ENCODE results near the gene AOPEP.

Gene AOPEP

GRCh38 chr9:95031711-95032461 lies 305.4 kb downstream of the AOPEP start:
- WGBS (ENCODE audit: insufficient coverage), result 30% methylated on average over 4 of the region's 5 CpGs
- Histone ChIP-seq H3K4me3 (ENCODE audit: control insufficient read depth in 1 of 7, extremely low read depth in 1 of 7, insufficient read depth in 4 of 7, low read depth in 2 of 7, low read length in 6 of 7) (peak overlapping the region in 1 of 7 experiments; percentile 25), H3K27ac (ENCODE audit: insufficient read depth in 1 of 2, low read depth in 1 of 2, low read length in 2 of 2, poor library complexity in 1 of 2, severe bottlenecking in 2 of 2) (no peak overlapping the region), H3K4me1 (ENCODE audit: control extremely low read depth in 1 of 4, control insufficient read depth in 4 of 4, insufficient read depth in 4 of 4, low read length in 3 of 4) (peaks cover 0 to 38% (median 15%) of the 10 kb centered on the region in 4 experiments), H3K36me3 (ENCODE audit: control insufficient read depth in 4 of 4, insufficient read depth in 4 of 4, low read length in 3 of 4) (peaks cover 0 to 2% (median 0%) of the 10 kb centered on the region in 4 experiments), H3K27me3 (replicated peaks in 2 of 5; ENCODE audit: control insufficient read depth in 4 of 5, insufficient read depth in 5 of 5, low read length in 4 of 5) (no peaks in the 10 kb centered on the region), H3K9me3 (ENCODE audit: control extremely low read depth in 1 of 5, control insufficient read depth in 4 of 5, insufficient read depth in 2 of 5, low read depth in 1 of 5, low read length in 4 of 5) (no peaks in the 10 kb centered on the region)
- no peak for DNase-seq
- ChIA-PET POLR2A (no interaction called here), CTCF (interaction anchor here (1.0 to 3.6 kb wide), 4 partner anchors 11 to 96 kb away, joined by 3 to 20 read pairs (median 4); no protein-coding TSS in a partner anchor)

GRCh38 chr9:95032580-95033341 lies 306.3 kb downstream of the AOPEP start:
- ChIA-PET POLR2A (no interaction called here), CTCF (interaction anchor here (1.0 to 3.6 kb wide), 3 partner anchors 12 to 95 kb away, joined by 3 to 20 read pairs (median 3); no protein-coding TSS in a partner anchor)
- peak in 2 of 3 donors; percentile 52 to 81 for DNase-seq
- 37% methylated on average over 8 of the region's 9 CpGs for WGBS (ENCODE audit: insufficient coverage)
- Histone ChIP-seq H3K27ac (ENCODE audit: insufficient read depth in 1 of 2, low read depth in 1 of 2, low read length in 2 of 2, poor library complexity in 1 of 2, severe bottlenecking in 2 of 2) (no peak overlapping the region), H3K27me3 (replicated peaks in 2 of 5; ENCODE audit: control insufficient read depth in 4 of 5, insufficient read depth in 5 of 5, low read length in 4 of 5) (no peaks in the 10 kb centered on the region), H3K9me3 (ENCODE audit: control extremely low read depth in 1 of 5, control insufficient read depth in 4 of 5, insufficient read depth in 2 of 5, low read depth in 1 of 5, low read length in 4 of 5) (no peaks in the 10 kb centered on the region), H3K36me3 (ENCODE audit: control insufficient read depth in 4 of 4, insufficient read depth in 4 of 4, low read length in 3 of 4) (peaks cover 0 to 2% (median 0%) of the 10 kb centered on the region in 4 experiments), H3K4me3 (ENCODE audit: control insufficient read depth in 1 of 7, extremely low read depth in 1 of 7, insufficient read depth in 4 of 7, low read depth in 2 of 7, low read length in 6 of 7) (peak overlapping the region in 1 of 7 experiments; percentile 24), H3K4me1 (ENCODE audit: control extremely low read depth in 1 of 4, control insufficient read depth in 4 of 4, insufficient read depth in 4 of 4, low read length in 3 of 4) (peaks cover 0 to 38% (median 15%) of the 10 kb centered on the region in 4 experiments)

- Histone ChIP-seq H3K27me3 (replicated peaks in 2 of 5; ENCODE audit: control insufficient read depth in 4 of 5, insufficient read depth in 5 of 5, low read length in 4 of 5) (no peaks in the 10 kb centered on the region), H3K4me1 (ENCODE audit: control extremely low read depth in 1 of 4, control insufficient read depth in 4 of 4, insufficient read depth in 4 of 4, low read length in 3 of 4) (peaks cover 0 to 32% (median 15%) of the 10 kb centered on the region in 4 experiments), H3K36me3 (ENCODE audit: control insufficient read depth in 4 of 4, insufficient read depth in 4 of 4, low read length in 3 of 4) (no peaks in the 10 kb centered on the region), H3K4me3 (ENCODE audit: control insufficient read depth in 1 of 7, extremely low read depth in 1 of 7, insufficient read depth in 4 of 7, low read depth in 2 of 7, low read length in 6 of 7) (no peak overlapping the region), H3K27ac (ENCODE audit: insufficient read depth in 1 of 2, low read depth in 1 of 2, low read length in 2 of 2, poor library complexity in 1 of 2, severe bottlenecking in 2 of 2) (no peak overlapping the region), H3K9me3 (ENCODE audit: control extremely low read depth in 1 of 5, control insufficient read depth in 4 of 5, insufficient read depth in 2 of 5, low read depth in 1 of 5, low read length in 4 of 5) (no peaks in the 10 kb centered on the region)
- WGBS (ENCODE audit: insufficient coverage), result 100% methylated on average over 2 of the region's 3 CpGs
- no peak for DNase-seq
- ChIA-PET POLR2A (no interaction called here), CTCF (no interaction called here)
Observed at GRCh38 chr9:95035846-95036245, 309.3 kb downstream of the AOPEP start.

GRCh38 chr9:95036676-95037075 lies 310.2 kb downstream of the AOPEP start:
- peaks cover 0 to 24% (median 10%) of the 10 kb centered on the region in 4 experiments for H3K4me1 ChIP-seq (ENCODE audit: control extremely low read depth in 1 of 4, control insufficient read depth in 4 of 4, insufficient read depth in 4 of 4, low read length in 3 of 4)
- DNase-seq, result no peak
- ChIA-PET CTCF (interaction anchor here (1.3 to 1.7 kb wide), 2 partner anchors 11 to 55 kb away, joined by 3 to 4 read pairs; no protein-coding TSS in a partner anchor), POLR2A (interaction anchor here (0.6 kb wide), 1 partner anchor 741 kb away, joined by 3 read pairs; no protein-coding TSS in a partner anchor)
- H3K4me3 ChIP-seq (ENCODE audit: control insufficient read depth in 1 of 7, extremely low read depth in 1 of 7, insufficient read depth in 4 of 7, low read depth in 2 of 7, low read length in 6 of 7), result no peak overlapping the region
- H3K27ac ChIP-seq (ENCODE audit: insufficient read depth in 1 of 2, low read depth in 1 of 2, low read length in 2 of 2, poor library complexity in 1 of 2, severe bottlenecking in 2 of 2), result no peak overlapping the region
- H3K36me3 ChIP-seq (ENCODE audit: control insufficient read depth in 4 of 4, insufficient read depth in 4 of 4, low read length in 3 of 4), result no peaks in the 10 kb centered on the region
- H3K9me3 ChIP-seq (ENCODE audit: control extremely low read depth in 1 of 5, control insufficient read depth in 4 of 5, insufficient read depth in 2 of 5, low read depth in 1 of 5, low read length in 4 of 5), result no peaks in the 10 kb centered on the region
- no CpG with 5 or more reads among the region's 2 CpGs for WGBS (ENCODE audit: insufficient coverage)
- no peaks in the 10 kb centered on the region for H3K27me3 ChIP-seq (replicated peaks in 2 of 5; ENCODE audit: control insufficient read depth in 4 of 5, insufficient read depth in 5 of 5, low read length in 4 of 5)

- CTCF ChIA-PET, result interaction anchor here (1.7 kb wide), 1 partner anchor 12 kb away, joined by 4 read pairs; no protein-coding TSS in a partner anchor
Observed at GRCh38 chr9:95037789-95038521, 311.5 kb downstream of the AOPEP start.

GRCh38 chr9:95038666-95039065 lies 312.2 kb downstream of the AOPEP start:
- no peak overlapping the region for H3K27ac ChIP-seq (ENCODE audit: insufficient read depth in 1 of 2, low read depth in 1 of 2, low read length in 2 of 2, poor library complexity in 1 of 2, severe bottlenecking in 2 of 2)
- CTCF ChIA-PET, result no interaction called here
- H3K4me3 ChIP-seq (ENCODE audit: control insufficient read depth in 1 of 7, extremely low read depth in 1 of 7, insufficient read depth in 4 of 7, low read depth in 2 of 7, low read length in 6 of 7), result no peak overlapping the region
- POLR2A ChIA-PET, result no interaction called here
- no peaks in the 10 kb centered on the region for H3K36me3 ChIP-seq (ENCODE audit: control insufficient read depth in 4 of 4, insufficient read depth in 4 of 4, low read length in 3 of 4)
- no peaks in the 10 kb centered on the region for H3K9me3 ChIP-seq (ENCODE audit: control extremely low read depth in 1 of 5, control insufficient read depth in 4 of 5, insufficient read depth in 2 of 5, low read depth in 1 of 5, low read length in 4 of 5)
- no peak for DNase-seq
- peaks cover 0 to 5% (median 0%) of the 10 kb centered on the region in 4 experiments for H3K4me1 ChIP-seq (ENCODE audit: control extremely low read depth in 1 of 4, control insufficient read depth in 4 of 4, insufficient read depth in 4 of 4, low read length in 3 of 4)
- no peaks in the 10 kb centered on the region for H3K27me3 ChIP-seq (replicated peaks in 2 of 5; ENCODE audit: control insufficient read depth in 4 of 5, insufficient read depth in 5 of 5, low read length in 4 of 5)
- WGBS (ENCODE audit: insufficient coverage), result 100% methylated on average over 8 of the region's 9 CpGs

More at GRCh38 chr9:95037789-95038521, 311.5 kb downstream of the AOPEP start:
- Histone ChIP-seq H3K27me3 (replicated peaks in 2 of 5; ENCODE audit: control insufficient read depth in 4 of 5, insufficient read depth in 5 of 5, low read length in 4 of 5) (no peaks in the 10 kb centered on the region), H3K9me3 (ENCODE audit: control extremely low read depth in 1 of 5, control insufficient read depth in 4 of 5, insufficient read depth in 2 of 5, low read depth in 1 of 5, low read length in 4 of 5) (no peaks in the 10 kb centered on the region), H3K4me3 (ENCODE audit: control insufficient read depth in 1 of 7, extremely low read depth in 1 of 7, insufficient read depth in 4 of 7, low read depth in 2 of 7, low read length in 6 of 7) (no peak overlapping the region), H3K27ac (ENCODE audit: insufficient read depth in 1 of 2, low read depth in 1 of 2, low read length in 2 of 2, poor library complexity in 1 of 2, severe bottlenecking in 2 of 2) (no peak overlapping the region), H3K4me1 (ENCODE audit: control extremely low read depth in 1 of 4, control insufficient read depth in 4 of 4, insufficient read depth in 4 of 4, low read length in 3 of 4) (peaks cover 0 to 11% (median 0%) of the 10 kb centered on the region in 4 experiments), H3K36me3 (ENCODE audit: control insufficient read depth in 4 of 4, insufficient read depth in 4 of 4, low read length in 3 of 4) (no peaks in the 10 kb centered on the region)
- DNase-seq, result no peak
- WGBS (ENCODE audit: insufficient coverage), result 97% methylated on average over 6 of the region's 7 CpGs
- POLR2A ChIA-PET, result no interaction called here
